H9 (cell line): ENCODE data around the gene EPB41L4A. TPM values are rescaled to one million over a fixed set of nuclear protein-coding genes. Genes with fewer than 3 reads are reported as not detected.

Experiments
- DNase-seq: peaks from one replicate; pipeline ENCODE4 v3.0.0-alpha.2; 2017
- H2AFZ ChIP-seq: one replicate; pipeline ENCODE4 v1.6.1; 2013; ENCODE audit warnings: mild to moderate bottlenecking, low read length, control low read depth, moderate library complexity
- H2AK5ac ChIP-seq: 2 replicates; pipeline ENCODE4 v1.6.1; 2013; ENCODE audit warnings: low read length, control low read depth, mixed read lengths; ENCODE audit not compliant: insufficient read length
- H2BK120ac ChIP-seq: one replicate; pipeline ENCODE4 v1.6.1; 2013; ENCODE audit warnings: low read depth, mild to moderate bottlenecking, low read length, control low read depth, inconsistent platforms; ENCODE audit not compliant: poor library complexity, severe bottlenecking
- H2BK12ac ChIP-seq: 2 replicates; pipeline ENCODE4 v1.6.1; 2013; ENCODE audit warnings: low read length, control low read depth, mixed read lengths, low read depth; ENCODE audit not compliant: insufficient read length
- H2BK15ac ChIP-seq: 2 replicates; pipeline ENCODE4 v1.6.1; 2013; ENCODE audit warnings: low read depth, low read length, control low read depth
- H2BK20ac ChIP-seq: one replicate; pipeline ENCODE4 v1.6.1; 2013; ENCODE audit warnings: low read depth, mild to moderate bottlenecking, low read length, control low read depth, inconsistent platforms; ENCODE audit not compliant: poor library complexity, severe bottlenecking
- H2BK5ac ChIP-seq: 2 replicates; pipeline ENCODE4 v1.6.1; 2013; ENCODE audit warnings: low read length, control low read depth, mixed read lengths; ENCODE audit not compliant: insufficient read length
- H3K14ac ChIP-seq: 2 replicates; pipeline ENCODE4 v1.6.1; 2013; ENCODE audit warnings: low read length, control low read depth; ENCODE audit not compliant: insufficient read depth
- H3K18ac ChIP-seq: 2 replicates; pipeline ENCODE4 v1.6.1; 2013; ENCODE audit warnings: low read depth, mild to moderate bottlenecking, mixed read lengths, low read length, control low read depth; ENCODE audit not compliant: insufficient read length
- H3K23ac ChIP-seq: 2 replicates; pipeline ENCODE4 v1.6.1; 2013; ENCODE audit warnings: low read length, control low read depth, mixed read lengths, low read depth; ENCODE audit not compliant: insufficient read length
- H3K23me2 ChIP-seq: 2 replicates; pipeline ENCODE4 v1.6.1; 2013; ENCODE audit warnings: low read depth, mild to moderate bottlenecking, mixed read lengths, low read length, control low read depth; ENCODE audit not compliant: insufficient read length, poor library complexity, severe bottlenecking
- H3K27ac ChIP-seq: 2 replicates; pipeline ENCODE4 v1.5.1; 2013; ENCODE audit warnings: low read length, control low read depth, mixed read lengths, low read depth; ENCODE audit not compliant: insufficient read length
- H3K27me3 ChIP-seq: 2 replicates; pipeline ENCODE4 v1.6.1; 2013; ENCODE audit warnings: low read length, control low read depth, inconsistent platforms; ENCODE audit not compliant: insufficient read depth
- H3K4ac ChIP-seq: 2 replicates; pipeline ENCODE4 v1.6.1; 2013; ENCODE audit warnings: low read depth, mild to moderate bottlenecking, control low read depth, inconsistent platforms, low read length, moderate library complexity
- H3K4me1 ChIP-seq: 2 replicates; pipeline ENCODE4 v1.6.1; 2013; ENCODE audit warnings: low read length, control low read depth, inconsistent platforms; ENCODE audit not compliant: insufficient read depth
- H3K4me2 ChIP-seq: 2 replicates; pipeline ENCODE4 v1.6.1; 2013; ENCODE audit warnings: low read length, control low read depth, mixed read lengths; ENCODE audit not compliant: insufficient read length, insufficient read depth
- H3K56ac ChIP-seq: 2 replicates; pipeline ENCODE4 v1.6.1; 2013; ENCODE audit warnings: low read depth, mild to moderate bottlenecking, mixed read lengths, low read length, control low read depth; ENCODE audit not compliant: insufficient read length
- H3K79me1 ChIP-seq: 2 replicates; pipeline ENCODE4 v1.6.1; 2013; ENCODE audit warnings: low read depth, mild to moderate bottlenecking, moderate library complexity, low read length, control low read depth, inconsistent platforms; ENCODE audit not compliant: insufficient read depth, poor library complexity, severe bottlenecking
- H3K79me2 ChIP-seq: 2 replicates; pipeline ENCODE4 v1.6.1; 2013; ENCODE audit warnings: low read length, control low read depth, inconsistent platforms; ENCODE audit not compliant: insufficient read depth
- H3K9ac ChIP-seq: 2 replicates; pipeline ENCODE4 v1.6.1; 2013; ENCODE audit warnings: low read length, control low read depth, mixed read lengths; ENCODE audit not compliant: insufficient read length; ENCODE audit errors: extremely low read depth
- H3K9me3 ChIP-seq: one replicate; pipeline ENCODE4 v1.6.1; 2013; ENCODE audit warnings: low read depth, low read length, inconsistent platforms; ENCODE audit not compliant: control insufficient read depth
- H3T11ph ChIP-seq: one replicate; pipeline ENCODE4 v1.6.1; 2013; ENCODE audit warnings: mild to moderate bottlenecking, low read length, control low read depth, inconsistent platforms
- H4K20me1 ChIP-seq: one replicate; pipeline ENCODE4 v1.6.1; 2013; ENCODE audit not compliant: control insufficient read depth, insufficient read length, insufficient read depth
- H4K5ac ChIP-seq: 2 replicates; pipeline ENCODE4 v1.6.1; 2013; ENCODE audit warnings: low read depth, mild to moderate bottlenecking, mixed read lengths, low read length, control low read depth; ENCODE audit not compliant: insufficient read length
- H4K8ac ChIP-seq: replicated peaks from 2 replicates; pipeline ENCODE4 v1.6.1; 2013; ENCODE audit warnings: low read length, control low read depth, mixed read lengths, low read depth; ENCODE audit not compliant: insufficient read length
- H4K91ac ChIP-seq: 2 replicates; pipeline ENCODE4 v1.6.1; 2013; ENCODE audit warnings: low read depth, mild to moderate bottlenecking, moderate library complexity, mixed read lengths, low read length, control low read depth; ENCODE audit not compliant: insufficient read length
- H3K27ac Mint-ChIP-seq, 3 experiments: 2 replicates in 2 of 3; 3 replicates in 1 of 3; pipeline ENCODE4 v1.8.0; 2020 to 2021; ENCODE audit warnings: mixed read lengths in 3 of 3, mild to moderate bottlenecking in 1 of 3, moderate library complexity in 1 of 3
- H3K27me3 Mint-ChIP-seq: 2 replicates; pipeline ENCODE4 v1.8.0; 2021; ENCODE audit warnings: low read depth, mild to moderate bottlenecking, moderate library complexity, mixed read lengths
- H3K36me3 Mint-ChIP-seq, 3 experiments: 2 replicates in 2 of 3; 3 replicates in 1 of 3; pipeline ENCODE4 v1.8.0; 2020 to 2021; ENCODE audit warnings: low read depth in 3 of 3, mixed read lengths in 3 of 3; ENCODE audit not compliant: insufficient read depth in 1 of 3
- H3K4me1 Mint-ChIP-seq, 2 experiments: 2 replicates each; pipeline ENCODE4 v1.8.0; 2020; ENCODE audit warnings: mixed read lengths in 2 of 2
- H3K4me3 Mint-ChIP-seq, 2 experiments: 2 replicates in 1 of 2; 3 replicates in 1 of 2; pipeline ENCODE4 v1.8.0; 2020 to 2021; ENCODE audit warnings: mild to moderate bottlenecking in 2 of 2, mixed read lengths in 2 of 2, moderate library complexity in 1 of 2
- H3K9me3 Mint-ChIP-seq, 2 experiments: 2 replicates in 1 of 2; 3 replicates in 1 of 2; pipeline ENCODE4 v1.8.0; 2020; ENCODE audit warnings: mild to moderate bottlenecking in 2 of 2, mixed read lengths in 2 of 2, moderate library complexity in 1 of 2
- CTCF ChIP-seq: fragments of 200-600 bp; sonication (generic); conservative IDR thresholded peaks from 3 replicates; pipeline ENCODE4 v1.8.0; 2021; ENCODE audit warnings: antibody characterized with exemption, mild to moderate bottlenecking
- WGBS: extraction: QIAGEN DNeasy Blood & Tissue Kit; methylation state at CpG from one replicate; pipeline ENCODE4 v1.1.7; 2013; ENCODE audit warnings: missing lambda C conversion rate, low lambda C conversion rate, mixed read lengths; ENCODE audit not compliant: insufficient read length; ENCODE audit errors: extremely low coverage; 5-methylcytosine and 5-hydroxymethylcytosine counted together
- total RNA-seq: library from RNA; stranded (reverse); gene quantifications from 2 replicates; pipeline ENCODE4 v1.2.1, GENCODE V29; 2021

The EPB41L4A gene
- total RNA-seq, 1 experiment from 2014 or later = 4.9 TPM

GRCh38 chr5:112217843-112218579, 201.1 kb downstream of the EPB41L4A start:
- Histone ChIP-seq H3K9me3 (no peaks in the 10 kb centered on the region), H3K4me1 (no peaks in the 10 kb centered on the region), H3K27me3 (no peaks in the 10 kb centered on the region), H3K56ac (no peak overlapping the region), H2BK20ac (no peak overlapping the region), H2BK15ac (no peak overlapping the region), H3T11ph (no peak overlapping the region), H4K20me1 (no peaks in the 10 kb centered on the region), H4K8ac (no peak overlapping the region), H4K5ac (no peak overlapping the region), H2BK5ac (no peak overlapping the region), H3K79me1 (no peaks in the 10 kb centered on the region), H3K4ac (no peak overlapping the region), H2BK120ac (no peak overlapping the region), H3K14ac (no peak overlapping the region), H3K4me2 (no peak overlapping the region), H3K23ac (peak overlapping the region; percentile 70), H3K9ac (no peak overlapping the region), H3K79me2 (no peaks in the 10 kb centered on the region), H4K91ac (no peak overlapping the region), H2BK12ac (no peak overlapping the region), H3K18ac (no peak overlapping the region), H3K23me2 (no peaks in the 10 kb centered on the region), H3K27ac (no peak overlapping the region), H2AFZ (no peak overlapping the region), H2AK5ac (no peak overlapping the region)
- TF ChIP-seq CTCF = no peak
- Mint-ChIP-seq H3K9me3 (no peaks in the 10 kb centered on the region; a peak in 1 of 5 replicates), H3K4me1 (peaks cover 11 to 19% of the 10 kb centered on the region in 2 experiments), H3K4me3 (no peak overlapping the region), H3K27ac (peak overlapping the region in 1 of 3 experiments; percentile 48; a peak in 1 of 7 replicates), H3K27me3 (no peaks in the 10 kb centered on the region), H3K36me3 (no peaks in the 10 kb centered on the region; a peak in 1 of 7 replicates)
- WGBS = no CpG with 5 or more reads among the region's 5 CpGs
- DNase-seq = no peak
